ENCODE data around the gene JAKMIP1. TPM values are rescaled to one million over a fixed set of nuclear protein-coding genes. Genes with fewer than 3 reads are reported as not detected.

JAKMIP1 gene
- total RNA-seq, 2 donors from 2014 or later: 0.78 to 1.3 TPM

DNA sequence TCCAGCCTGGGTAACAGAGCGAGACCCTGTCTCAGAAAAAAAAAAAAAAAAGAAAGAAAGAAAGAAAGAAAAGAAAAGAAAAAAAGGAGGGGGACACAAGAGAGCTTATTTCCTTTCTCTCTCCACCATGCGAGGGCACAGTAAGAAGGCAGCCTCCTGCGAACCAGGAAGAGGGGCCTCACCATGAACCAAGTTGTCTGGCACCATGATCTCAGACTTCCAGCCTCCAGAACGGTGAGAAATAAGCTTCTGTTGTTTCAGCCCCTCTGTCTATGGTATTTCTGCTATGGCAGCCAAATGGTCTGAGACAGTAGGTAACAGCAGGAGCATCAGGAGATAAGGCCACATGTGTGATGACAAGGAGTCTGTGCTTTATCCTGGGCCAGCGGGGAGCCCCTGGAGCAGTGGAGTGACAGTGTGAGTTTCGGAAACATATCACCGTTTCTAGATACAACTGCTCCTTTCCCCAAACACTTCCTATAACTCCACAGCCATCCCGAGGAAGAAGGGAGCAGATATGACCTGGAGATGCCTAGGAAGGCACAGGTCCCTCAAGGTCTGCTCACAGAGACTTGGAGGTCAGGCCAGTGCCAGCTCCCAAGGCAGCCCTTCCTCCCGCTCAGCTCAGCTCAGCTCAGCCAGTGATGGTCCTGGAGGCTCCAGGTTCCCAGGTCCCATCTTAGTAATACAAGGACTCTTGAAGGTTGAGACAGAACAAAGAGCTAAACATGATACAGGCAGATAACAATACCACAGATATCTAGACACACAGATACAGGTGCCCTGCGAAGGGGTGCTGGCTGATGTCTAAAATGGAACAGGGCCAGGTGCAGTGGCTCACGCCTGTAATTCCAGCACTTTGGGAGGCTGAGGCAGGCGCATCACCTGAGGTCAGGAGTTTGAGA, 17.7 kb downstream of the JAKMIP1 start:
- no peak for ATAC-seq
- no peak for TF ChIP-seq POLR2A (IDR thresholded peaks at IDR 0.05)
- TF ChIP-seq, protein P1, sequence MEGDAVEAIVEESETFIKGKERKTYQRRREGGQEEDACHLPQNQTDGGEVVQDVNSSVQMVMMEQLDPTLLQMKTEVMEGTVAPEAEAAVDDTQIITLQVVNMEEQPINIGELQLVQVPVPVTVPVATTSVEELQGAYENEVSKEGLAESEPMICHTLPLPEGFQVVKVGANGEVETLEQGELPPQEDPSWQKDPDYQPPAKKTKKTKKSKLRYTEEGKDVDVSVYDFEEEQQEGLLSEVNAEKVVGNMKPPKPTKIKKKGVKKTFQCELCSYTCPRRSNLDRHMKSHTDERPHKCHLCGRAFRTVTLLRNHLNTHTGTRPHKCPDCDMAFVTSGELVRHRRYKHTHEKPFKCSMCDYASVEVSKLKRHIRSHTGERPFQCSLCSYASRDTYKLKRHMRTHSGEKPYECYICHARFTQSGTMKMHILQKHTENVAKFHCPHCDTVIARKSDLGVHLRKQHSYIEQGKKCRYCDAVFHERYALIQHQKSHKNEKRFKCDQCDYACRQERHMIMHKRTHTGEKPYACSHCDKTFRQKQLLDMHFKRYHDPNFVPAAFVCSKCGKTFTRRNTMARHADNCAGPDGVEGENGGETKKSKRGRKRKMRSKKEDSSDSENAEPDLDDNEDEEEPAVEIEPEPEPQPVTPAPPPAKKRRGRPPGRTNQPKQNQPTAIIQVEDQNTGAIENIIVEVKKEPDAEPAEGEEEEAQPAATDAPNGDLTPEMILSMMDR (IDR thresholded peaks at IDR 0.05): no peak
- H3K9me3 ChIP-seq: peaks cover 0 to 6% (median 0%) of the 10 kb centered on the region in 3 donors
- WGBS, 2 donors: 52 to 60% methylated on average over 12 of the region's 12 CpGs
- no peak overlapping the region for H3K4me3 ChIP-seq
- no peak for DNase-seq
- H3K4me1 ChIP-seq: no peaks in the 10 kb centered on the region
- H3K36me3 ChIP-seq (replicated peaks in 1 of 2; ENCODE audit: insufficient read depth in 1 of 2, low read depth in 2 of 2): no peaks in the 10 kb centered on the region
- H3K27ac ChIP-seq: no peak overlapping the region
- intact Hi-C loops (cut with DNase I): no loop called here
- H3K27me3 ChIP-seq: no peaks in the 10 kb centered on the region

DNA sequence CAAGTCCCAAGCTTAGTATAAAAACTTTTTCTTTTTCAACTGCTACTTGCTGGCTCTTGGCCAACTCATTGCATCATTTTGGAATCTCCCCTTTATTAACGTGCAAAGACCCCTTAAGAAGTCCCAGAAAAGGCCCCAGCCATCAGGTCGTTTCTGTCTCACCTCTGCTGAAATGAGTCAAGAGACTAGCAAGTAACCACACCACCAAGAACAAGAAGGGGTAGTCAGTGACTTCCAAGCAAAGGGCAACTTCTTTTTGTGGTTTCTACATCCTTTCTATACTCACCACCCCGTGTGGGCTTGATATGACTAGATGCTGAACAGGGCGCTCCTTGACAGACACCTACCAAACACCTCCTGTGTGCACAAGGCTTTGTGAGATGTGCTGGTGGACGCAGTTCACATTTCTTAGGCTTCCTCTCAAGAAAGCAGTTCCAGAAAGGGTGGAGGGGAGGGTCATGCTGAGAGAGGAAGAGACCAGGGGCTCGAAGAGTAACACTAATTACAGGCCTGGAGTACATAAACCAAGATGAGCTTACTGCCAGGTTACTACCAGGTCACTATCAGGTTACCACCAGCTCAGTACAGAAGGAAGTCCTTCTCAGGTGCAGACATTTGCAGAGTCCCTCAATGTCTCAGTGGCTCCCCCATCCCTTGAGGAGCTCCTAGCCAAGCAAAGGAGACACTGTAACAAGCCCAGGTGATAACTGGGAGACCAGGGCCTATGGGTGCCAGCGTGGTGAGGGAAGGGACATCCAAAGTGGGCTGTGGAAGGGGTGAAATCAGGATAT, 19.3 kb downstream of the JAKMIP1 start:
- intact Hi-C loops (cut with DNase I): no loop called here
- DNase-seq (peak in 1 of 4 donors; percentile 12), ATAC-seq (no peak)
- H3K9me3 ChIP-seq: peaks cover 0 to 2% (median 0%) of the 10 kb centered on the region in 3 donors
- no peak overlapping the region for H3K4me3 ChIP-seq
- no peak overlapping the region for H3K27ac ChIP-seq
- WGBS, 2 donors: 45 to 48% methylated on average over 7 of the region's 7 CpGs
- no peaks in the 10 kb centered on the region for H3K27me3 ChIP-seq
- no peaks in the 10 kb centered on the region for H3K4me1 ChIP-seq
- no peaks in the 10 kb centered on the region for H3K36me3 ChIP-seq (replicated peaks in 1 of 2; ENCODE audit: insufficient read depth in 1 of 2, low read depth in 2 of 2)
- TF ChIP-seq POLR2A (IDR thresholded peaks at IDR 0.05): no peak
- TF ChIP-seq, protein P1 (IDR thresholded peaks at IDR 0.05): no peak

DNA sequence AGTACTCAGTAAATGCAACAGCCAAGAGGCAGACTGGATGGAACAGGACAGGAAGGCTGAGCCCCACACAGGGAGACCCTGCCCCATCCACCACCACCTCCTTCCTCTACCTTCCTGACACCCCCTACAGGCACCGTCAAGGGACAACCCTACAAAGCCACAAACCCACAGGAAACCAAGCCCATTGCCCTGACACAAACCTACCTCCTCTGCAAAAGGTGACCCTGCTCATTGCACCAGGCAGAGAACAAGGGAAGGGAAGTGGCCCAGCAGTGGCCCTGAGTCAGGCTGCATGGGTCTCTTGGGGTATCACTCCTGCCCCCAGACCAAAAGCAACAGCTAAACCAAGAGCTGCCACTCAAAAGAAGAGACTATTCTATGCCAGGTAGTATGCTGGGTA, 21.0 kb downstream of the JAKMIP1 start:
- no peaks in the 10 kb centered on the region for H3K36me3 ChIP-seq (replicated peaks in 1 of 2; ENCODE audit: insufficient read depth in 1 of 2, low read depth in 2 of 2)
- ATAC-seq (no peak), DNase-seq (peak in 1 of 4 donors; percentile 5)
- no peak overlapping the region for H3K4me3 ChIP-seq
- TF ChIP-seq POLR2A (IDR thresholded peaks at IDR 0.05): no peak
- TF ChIP-seq, protein P1 (IDR thresholded peaks at IDR 0.05): no peak
- H3K27ac ChIP-seq: no peak overlapping the region
- intact Hi-C loops (cut with DNase I): no loop called here
- no peaks in the 10 kb centered on the region for H3K27me3 ChIP-seq
- 64 to 67% methylated on average over 1 of the region's 1 CpG for WGBS, 2 donors
- no peaks in the 10 kb centered on the region for H3K9me3 ChIP-seq
- H3K4me1 ChIP-seq: no peaks in the 10 kb centered on the region

DNA sequence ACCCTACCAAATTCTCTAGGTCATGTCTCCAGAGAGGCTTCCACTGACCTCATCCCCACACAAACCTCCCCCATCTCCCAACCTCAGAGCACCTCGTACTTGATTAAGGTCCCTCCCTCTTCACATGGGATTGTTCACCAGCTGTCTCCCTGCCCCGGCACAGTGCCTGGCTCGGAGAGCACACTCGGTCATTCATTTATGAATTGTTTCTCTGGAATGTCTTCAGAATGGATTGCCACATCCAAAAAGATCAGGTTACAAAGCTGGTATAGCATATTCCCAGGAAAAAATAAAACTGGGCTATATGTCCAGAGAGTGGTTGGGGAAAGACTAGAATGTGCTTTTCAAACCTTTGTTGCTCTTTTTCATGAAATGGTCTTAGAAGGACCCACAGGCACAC, 21.6 kb downstream of the JAKMIP1 start:
- H3K27ac ChIP-seq: no peak overlapping the region
- intact Hi-C loops (cut with DNase I): no loop called here
- no peaks in the 10 kb centered on the region for H3K36me3 ChIP-seq (replicated peaks in 1 of 2; ENCODE audit: insufficient read depth in 1 of 2, low read depth in 2 of 2)
- DNase-seq (no peak), ATAC-seq (no peak)
- no peaks in the 10 kb centered on the region for H3K27me3 ChIP-seq
- H3K4me3 ChIP-seq: no peak overlapping the region
- 21 to 36% methylated on average over 4 of the region's 4 CpGs for WGBS, 2 donors
- H3K9me3 ChIP-seq: no peaks in the 10 kb centered on the region
- TF ChIP-seq POLR2A (IDR thresholded peaks at IDR 0.05): no peak
- TF ChIP-seq, protein P1 (IDR thresholded peaks at IDR 0.05): no peak
- H3K4me1 ChIP-seq: no peaks in the 10 kb centered on the region

All from body of pancreas (tissue), 4 donors.